A673 (cell line): Measurements from ENCODE around the gene C12orf57. TPM values are rescaled to one million over a fixed set of nuclear protein-coding genes. Genes with fewer than 3 reads are reported as not detected.

Source experiments
- BruUV-seq: library from RNA; stranded (reverse); fragments of 400-500 nt; replicated peaks from 2 replicates; lab custom pipeline; 2021; lab: Mats Ljungman, UMichigan
- CTCF ChIA-PET: fragments of 300-600 bp; sonication (Branson Sonifier 250); formaldehyde crosslinking; loops from one replicate; lab custom pipeline; 2022; ENCODE audit warnings: antibody characterized with exemption; lab: Charles Lee
- POLR2A ChIA-PET: fragments of 300-600 bp; sonication (Branson Sonifier 250); formaldehyde crosslinking; loops from one replicate; lab custom pipeline; 2022; ENCODE audit warnings: antibody characterized with exemption; ENCODE audit not compliant: low non-redundant PET; lab: Charles Lee
- DNase-seq: peaks from one replicate; pipeline ENCODE4 v3.0.0-alpha.2; 2015; ENCODE audit warnings: low spot score
- H3K27ac ChIP-seq: fragments of 200-600 bp; sonication (generic); 2 replicates; pipeline ENCODE4 v1.5.1; 2016; ENCODE audit warnings: mixed run types, low read depth, mild to moderate bottlenecking, mixed read lengths, antibody characterized with exemption, low read length; ENCODE audit not compliant: poor library complexity, severe bottlenecking
- H3K27me3 ChIP-seq: fragments of 200-600 bp; sonication (generic); replicated peaks from 2 replicates; pipeline ENCODE4 v1.6.1; 2017; ENCODE audit warnings: mixed run types, low read depth, mild to moderate bottlenecking, mixed read lengths, antibody characterized with exemption, low read length; ENCODE audit not compliant: insufficient read depth, poor library complexity
- H3K36me3 ChIP-seq: fragments of 200-600 bp; sonication (generic); 2 replicates; pipeline ENCODE4 v1.6.1; 2016; ENCODE audit warnings: mixed run types, mild to moderate bottlenecking, mixed read lengths, antibody characterized with exemption, low read length; ENCODE audit not compliant: insufficient read depth, poor library complexity, severe bottlenecking
- H3K4me1 ChIP-seq: fragments of 200-600 bp; sonication (generic); 2 replicates; pipeline ENCODE4 v1.6.1; 2017; ENCODE audit warnings: mixed run types, mild to moderate bottlenecking, mixed read lengths, antibody characterized with exemption, low read length; ENCODE audit not compliant: insufficient read depth, poor library complexity, severe bottlenecking
- H3K4me3 ChIP-seq: fragments of 200-600 bp; sonication (generic); 2 replicates; pipeline ENCODE4 v1.5.1; 2016; ENCODE audit warnings: low read depth, mixed run types, mild to moderate bottlenecking, mixed read lengths, low read length; ENCODE audit not compliant: poor library complexity, severe bottlenecking
- H3K9me3 ChIP-seq: fragments of 200-600 bp; sonication (generic); 2 replicates; pipeline ENCODE4 v1.6.1; 2016; ENCODE audit warnings: mixed run types, low read depth, mild to moderate bottlenecking, mixed read lengths, antibody characterized with exemption, low read length; ENCODE audit not compliant: poor library complexity, severe bottlenecking
- CTCF ChIP-seq: fragments of 300-800, 200-600 bp; sonication (generic); conservative IDR thresholded peaks from 2 replicates; pipeline ENCODE4 v1.5.1; 2017; ENCODE audit warnings: low read depth, mild to moderate bottlenecking, antibody characterized with exemption, low read length, moderate library complexity, mixed read lengths
- EZH2 ChIP-seq: fragments of 200-600 bp; sonication (generic); IDR thresholded peaks from 2 replicates; pipeline ENCODE4 v1.6.1; 2017; ENCODE audit warnings: borderline replicate concordance, low read depth, mild to moderate bottlenecking, mixed read lengths, antibody characterized with exemption, low read length; ENCODE audit not compliant: poor library complexity, severe bottlenecking
- intact Hi-C: fragments of 100-400 bp; cut with micrococcal nuclease; formaldehyde crosslinking; loops from one replicate; pipeline ENCODE4 v1.10.0; 2022; ENCODE audit not compliant: unreplicated experiment
- total RNA-seq: library from RNA; stranded (reverse); gene quantifications from 2 replicates; pipeline ENCODE4 v1.2.3, GENCODE V29; 2021

The C12orf57 gene
- total RNA-seq, 1 experiment from 2014 or later: 260 TPM

- peak overlapping the region; percentile 98 for H3K27ac ChIP-seq
- POLR2A ChIA-PET: no interaction called here
- CTCF ChIA-PET: no interaction called here
- no TSS peak for BruUV-seq
- DNase-seq: no peak
- intact Hi-C loops: loop anchor here (5.0 kb wide), 2 partner anchors 64 to 184 kb away; partner anchors contain the start of genes MLF2 and SPSB2
- TF ChIP-seq EZH2: no peak
- no peak for TF ChIP-seq CTCF
- H3K9me3 ChIP-seq: no peaks in the 10 kb centered on the region
- H3K36me3 ChIP-seq: peaks cover 59% of the 10 kb centered on the region
- no peaks in the 10 kb centered on the region for H3K27me3 ChIP-seq
- H3K4me1 ChIP-seq: peaks cover 16% of the 10 kb centered on the region
- no peak overlapping the region for H3K4me3 ChIP-seq
Observed at GRCh38 chr12:6936194-6936635, 7.6 kb upstream of the C12orf57 start.

GRCh38 chr12:6936636-6937480 is 7.0 kb upstream of the C12orf57 start:
- H3K4me3 ChIP-seq: peak overlapping the region; percentile 62
- intact Hi-C loops: loop anchor here (5.0 kb wide), 2 partner anchors 65 to 185 kb away; partner anchors contain the start of genes MLF2 and SPSB2
- H3K27me3 ChIP-seq: no peaks in the 10 kb centered on the region
- TSS peak; percentile 36 for BruUV-seq
- H3K27ac ChIP-seq: peak overlapping the region; percentile 98
- ChIA-PET CTCF (interaction anchor here (0.9 to 1.6 kb wide), 2 partner anchors 64 to 68 kb away, joined by 4 read pairs; partner anchors contain the start of gene SPSB2), POLR2A (interaction anchor here (0.7 to 1.1 kb wide), 2 partner anchors 66 to 248 kb away, joined by 3 to 4 read pairs; partner anchors contain the start of gene ZNF384)
- H3K36me3 ChIP-seq: peaks cover 65% of the 10 kb centered on the region
- DNase-seq: no peak
- no peak for TF ChIP-seq EZH2
- TF ChIP-seq CTCF: no peak
- no peaks in the 10 kb centered on the region for H3K9me3 ChIP-seq
- H3K4me1 ChIP-seq: peaks cover 16% of the 10 kb centered on the region

GRCh38 chr12:6937481-6938352 is 6.1 kb upstream of the C12orf57 start:
- Histone ChIP-seq H3K4me3 (peak overlapping the region; percentile 62), H3K9me3 (no peaks in the 10 kb centered on the region), H3K4me1 (peaks cover 16% of the 10 kb centered on the region), H3K27ac (peak overlapping the region; percentile 98), H3K27me3 (no peaks in the 10 kb centered on the region), H3K36me3 (peaks cover 65% of the 10 kb centered on the region)
- TSS peak; percentile 70 for BruUV-seq
- TF ChIP-seq EZH2: no peak
- TF ChIP-seq CTCF: peak; percentile 99
- intact Hi-C loops: loop anchor here (2.0 to 5.0 kb wide), 3 partner anchors 13 to 185 kb away; partner anchors contain the start of genes MLF2 and SPSB2
- ChIA-PET POLR2A (interaction anchor here (0.6 to 1.1 kb wide), 2 partner anchors 67 to 248 kb away, joined by 3 to 4 read pairs; partner anchors contain the start of gene ZNF384), CTCF (interaction anchor here (0.5 to 1.6 kb wide), 6 partner anchors 12 to 134 kb away, joined by 3 to 11 read pairs (median 4); partner anchors contain the start of genes LRRC23 and SPSB2)
- DNase-seq: peak; percentile 98
